H9 (cell line): ENCODE data around the gene SORCS2. TPM values are rescaled to one million over a fixed set of nuclear protein-coding genes. Genes with fewer than 3 reads are reported as not detected.

Experiments used
- DNase-seq: peaks from one replicate; pipeline ENCODE4 v3.0.0-alpha.2; 2017
- H2AFZ ChIP-seq: one replicate; pipeline ENCODE4 v1.6.1; 2013; ENCODE audit warnings: mild to moderate bottlenecking, low read length, control low read depth, moderate library complexity
- H2AK5ac ChIP-seq: 2 replicates; pipeline ENCODE4 v1.6.1; 2013; ENCODE audit warnings: low read length, control low read depth, mixed read lengths; ENCODE audit not compliant: insufficient read length
- H2BK120ac ChIP-seq: one replicate; pipeline ENCODE4 v1.6.1; 2013; ENCODE audit warnings: low read depth, mild to moderate bottlenecking, low read length, control low read depth, inconsistent platforms; ENCODE audit not compliant: poor library complexity, severe bottlenecking
- H2BK12ac ChIP-seq: 2 replicates; pipeline ENCODE4 v1.6.1; 2013; ENCODE audit warnings: low read length, control low read depth, mixed read lengths, low read depth; ENCODE audit not compliant: insufficient read length
- H2BK15ac ChIP-seq: 2 replicates; pipeline ENCODE4 v1.6.1; 2013; ENCODE audit warnings: low read depth, low read length, control low read depth
- H2BK20ac ChIP-seq: one replicate; pipeline ENCODE4 v1.6.1; 2013; ENCODE audit warnings: low read depth, mild to moderate bottlenecking, low read length, control low read depth, inconsistent platforms; ENCODE audit not compliant: poor library complexity, severe bottlenecking
- H2BK5ac ChIP-seq: 2 replicates; pipeline ENCODE4 v1.6.1; 2013; ENCODE audit warnings: low read length, control low read depth, mixed read lengths; ENCODE audit not compliant: insufficient read length
- H3K14ac ChIP-seq: 2 replicates; pipeline ENCODE4 v1.6.1; 2013; ENCODE audit warnings: low read length, control low read depth; ENCODE audit not compliant: insufficient read depth
- H3K18ac ChIP-seq: 2 replicates; pipeline ENCODE4 v1.6.1; 2013; ENCODE audit warnings: low read depth, mild to moderate bottlenecking, mixed read lengths, low read length, control low read depth; ENCODE audit not compliant: insufficient read length
- H3K23ac ChIP-seq: 2 replicates; pipeline ENCODE4 v1.6.1; 2013; ENCODE audit warnings: low read length, control low read depth, mixed read lengths, low read depth; ENCODE audit not compliant: insufficient read length
- H3K23me2 ChIP-seq: 2 replicates; pipeline ENCODE4 v1.6.1; 2013; ENCODE audit warnings: low read depth, mild to moderate bottlenecking, mixed read lengths, low read length, control low read depth; ENCODE audit not compliant: insufficient read length, poor library complexity, severe bottlenecking
- H3K27ac ChIP-seq: 2 replicates; pipeline ENCODE4 v1.5.1; 2013; ENCODE audit warnings: low read length, control low read depth, mixed read lengths, low read depth; ENCODE audit not compliant: insufficient read length
- H3K27me3 ChIP-seq: 2 replicates; pipeline ENCODE4 v1.6.1; 2013; ENCODE audit warnings: low read length, control low read depth, inconsistent platforms; ENCODE audit not compliant: insufficient read depth
- H3K4ac ChIP-seq: 2 replicates; pipeline ENCODE4 v1.6.1; 2013; ENCODE audit warnings: low read depth, mild to moderate bottlenecking, control low read depth, inconsistent platforms, low read length, moderate library complexity
- H3K4me1 ChIP-seq: 2 replicates; pipeline ENCODE4 v1.6.1; 2013; ENCODE audit warnings: low read length, control low read depth, inconsistent platforms; ENCODE audit not compliant: insufficient read depth
- H3K4me2 ChIP-seq: 2 replicates; pipeline ENCODE4 v1.6.1; 2013; ENCODE audit warnings: low read length, control low read depth, mixed read lengths; ENCODE audit not compliant: insufficient read length, insufficient read depth
- H3K56ac ChIP-seq: 2 replicates; pipeline ENCODE4 v1.6.1; 2013; ENCODE audit warnings: low read depth, mild to moderate bottlenecking, mixed read lengths, low read length, control low read depth; ENCODE audit not compliant: insufficient read length
- H3K79me1 ChIP-seq: 2 replicates; pipeline ENCODE4 v1.6.1; 2013; ENCODE audit warnings: low read depth, mild to moderate bottlenecking, moderate library complexity, low read length, control low read depth, inconsistent platforms; ENCODE audit not compliant: insufficient read depth, poor library complexity, severe bottlenecking
- H3K79me2 ChIP-seq: 2 replicates; pipeline ENCODE4 v1.6.1; 2013; ENCODE audit warnings: low read length, control low read depth, inconsistent platforms; ENCODE audit not compliant: insufficient read depth
- H3K9ac ChIP-seq: 2 replicates; pipeline ENCODE4 v1.6.1; 2013; ENCODE audit warnings: low read length, control low read depth, mixed read lengths; ENCODE audit not compliant: insufficient read length; ENCODE audit errors: extremely low read depth
- H3K9me3 ChIP-seq: one replicate; pipeline ENCODE4 v1.6.1; 2013; ENCODE audit warnings: low read depth, low read length, inconsistent platforms; ENCODE audit not compliant: control insufficient read depth
- H3T11ph ChIP-seq: one replicate; pipeline ENCODE4 v1.6.1; 2013; ENCODE audit warnings: mild to moderate bottlenecking, low read length, control low read depth, inconsistent platforms
- H4K20me1 ChIP-seq: one replicate; pipeline ENCODE4 v1.6.1; 2013; ENCODE audit not compliant: control insufficient read depth, insufficient read length, insufficient read depth
- H4K5ac ChIP-seq: 2 replicates; pipeline ENCODE4 v1.6.1; 2013; ENCODE audit warnings: low read depth, mild to moderate bottlenecking, mixed read lengths, low read length, control low read depth; ENCODE audit not compliant: insufficient read length
- H4K8ac ChIP-seq: replicated peaks from 2 replicates; pipeline ENCODE4 v1.6.1; 2013; ENCODE audit warnings: low read length, control low read depth, mixed read lengths, low read depth; ENCODE audit not compliant: insufficient read length
- H4K91ac ChIP-seq: 2 replicates; pipeline ENCODE4 v1.6.1; 2013; ENCODE audit warnings: low read depth, mild to moderate bottlenecking, moderate library complexity, mixed read lengths, low read length, control low read depth; ENCODE audit not compliant: insufficient read length
- H3K27ac Mint-ChIP-seq, 3 experiments: 2 replicates in 2 of 3; 3 replicates in 1 of 3; pipeline ENCODE4 v1.8.0; 2020 to 2021; ENCODE audit warnings: mixed read lengths in 3 of 3, mild to moderate bottlenecking in 1 of 3, moderate library complexity in 1 of 3
- H3K27me3 Mint-ChIP-seq: 2 replicates; pipeline ENCODE4 v1.8.0; 2021; ENCODE audit warnings: low read depth, mild to moderate bottlenecking, moderate library complexity, mixed read lengths
- H3K36me3 Mint-ChIP-seq, 3 experiments: 2 replicates in 2 of 3; 3 replicates in 1 of 3; pipeline ENCODE4 v1.8.0; 2020 to 2021; ENCODE audit warnings: low read depth in 3 of 3, mixed read lengths in 3 of 3; ENCODE audit not compliant: insufficient read depth in 1 of 3
- H3K4me1 Mint-ChIP-seq, 2 experiments: 2 replicates each; pipeline ENCODE4 v1.8.0; 2020; ENCODE audit warnings: mixed read lengths in 2 of 2
- H3K4me3 Mint-ChIP-seq, 2 experiments: 2 replicates in 1 of 2; 3 replicates in 1 of 2; pipeline ENCODE4 v1.8.0; 2020 to 2021; ENCODE audit warnings: mild to moderate bottlenecking in 2 of 2, mixed read lengths in 2 of 2, moderate library complexity in 1 of 2
- H3K9me3 Mint-ChIP-seq, 2 experiments: 2 replicates in 1 of 2; 3 replicates in 1 of 2; pipeline ENCODE4 v1.8.0; 2020; ENCODE audit warnings: mild to moderate bottlenecking in 2 of 2, mixed read lengths in 2 of 2, moderate library complexity in 1 of 2
- CTCF ChIP-seq: fragments of 200-600 bp; sonication (generic); conservative IDR thresholded peaks from 3 replicates; pipeline ENCODE4 v1.8.0; 2021; ENCODE audit warnings: antibody characterized with exemption, mild to moderate bottlenecking
- WGBS: extraction: QIAGEN DNeasy Blood & Tissue Kit; methylation state at CpG from one replicate; pipeline ENCODE4 v1.1.7; 2013; ENCODE audit warnings: missing lambda C conversion rate, low lambda C conversion rate, mixed read lengths; ENCODE audit not compliant: insufficient read length; ENCODE audit errors: extremely low coverage; 5-methylcytosine and 5-hydroxymethylcytosine counted together
- total RNA-seq: library from RNA; stranded (reverse); gene quantifications from 2 replicates; pipeline ENCODE4 v1.2.1, GENCODE V29; 2021

Gene SORCS2
- total RNA-seq, 1 experiment from 2014 or later: 0.57 TPM

- H3K23ac ChIP-seq: no peak overlapping the region
- no peak overlapping the region for H2BK5ac ChIP-seq
- Mint-ChIP-seq H3K27ac (0 out of 7 replicates have a peak overlapping the region, but pooled peaks of 1 of the 3 experiments have one; percentile 22), H3K9me3 (no peaks in the 10 kb centered on the region), H3K27me3 (peaks cover 15% of the 10 kb centered on the region), H3K4me3 (no peak overlapping the region), H3K36me3 (no peaks in the 10 kb centered on the region), H3K4me1 (0 out of 4 replicates have a peak, but pooled peaks cover 0 to 4% of the 10 kb centered on the region in 2 experiments)
- H3K79me1 ChIP-seq: no peaks in the 10 kb centered on the region
- no peak overlapping the region for H3K4ac ChIP-seq
- H3K27ac ChIP-seq: no peak overlapping the region
- no peaks in the 10 kb centered on the region for H3K9me3 ChIP-seq
- no peak overlapping the region for H4K8ac ChIP-seq
- H2BK20ac ChIP-seq: no peak overlapping the region
- H2BK12ac ChIP-seq: no peak overlapping the region
- H3K56ac ChIP-seq: no peak overlapping the region
- H2AFZ ChIP-seq: no peak overlapping the region
- no peak overlapping the region for H3K9ac ChIP-seq
- no peak for DNase-seq
- H4K20me1 ChIP-seq: no peaks in the 10 kb centered on the region
- H3T11ph ChIP-seq: no peak overlapping the region
- H4K91ac ChIP-seq: no peak overlapping the region
- no peak for TF ChIP-seq CTCF
- H4K5ac ChIP-seq: no peak overlapping the region
- H3K14ac ChIP-seq: no peak overlapping the region
- H3K79me2 ChIP-seq: no peaks in the 10 kb centered on the region
- H3K27me3 ChIP-seq: no peaks in the 10 kb centered on the region
- H2BK120ac ChIP-seq: no peak overlapping the region
- H3K23me2 ChIP-seq: no peaks in the 10 kb centered on the region
- no peaks in the 10 kb centered on the region for H3K4me1 ChIP-seq
- H2AK5ac ChIP-seq: no peak overlapping the region
- H2BK15ac ChIP-seq: no peak overlapping the region
- H3K18ac ChIP-seq: no peak overlapping the region
- no peak overlapping the region for H3K4me2 ChIP-seq
- no CpG with 5 or more reads among the region's 17 CpGs for WGBS
Measured at GRCh38 chr4:7733201-7733600, 540.9 kb downstream of the SORCS2 start.
